ENCODE data around the gene CHSY1.
"Not testable (repeated sequence)": the region's sequence is repeated elsewhere in the genome, so short reads cannot be mapped to it uniquely, and the experiment has no call there.

Gene CHSY1

DNA sequence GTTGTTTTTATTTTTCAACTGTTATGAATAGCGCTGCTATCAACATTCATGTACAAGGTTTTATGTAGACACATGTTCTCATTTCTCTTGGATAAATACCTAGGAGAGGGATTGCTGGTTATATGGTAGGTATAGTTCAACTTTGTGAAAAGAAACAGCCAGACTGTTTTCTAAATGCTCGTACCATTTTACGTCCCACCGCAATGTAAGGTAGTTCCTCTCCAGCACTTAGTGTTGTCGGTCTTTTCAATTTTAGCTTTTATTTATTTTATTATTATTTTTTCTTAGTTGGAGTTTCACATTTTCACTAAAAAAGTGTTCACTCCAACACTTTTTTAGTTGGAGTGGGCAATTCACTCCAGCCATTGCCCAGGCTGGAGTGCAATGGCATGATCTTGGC is 117.1 kb downstream of the CHSY1 start:
- no peak for DNase-seq (ENCODE audit: low spot score)

DNA sequence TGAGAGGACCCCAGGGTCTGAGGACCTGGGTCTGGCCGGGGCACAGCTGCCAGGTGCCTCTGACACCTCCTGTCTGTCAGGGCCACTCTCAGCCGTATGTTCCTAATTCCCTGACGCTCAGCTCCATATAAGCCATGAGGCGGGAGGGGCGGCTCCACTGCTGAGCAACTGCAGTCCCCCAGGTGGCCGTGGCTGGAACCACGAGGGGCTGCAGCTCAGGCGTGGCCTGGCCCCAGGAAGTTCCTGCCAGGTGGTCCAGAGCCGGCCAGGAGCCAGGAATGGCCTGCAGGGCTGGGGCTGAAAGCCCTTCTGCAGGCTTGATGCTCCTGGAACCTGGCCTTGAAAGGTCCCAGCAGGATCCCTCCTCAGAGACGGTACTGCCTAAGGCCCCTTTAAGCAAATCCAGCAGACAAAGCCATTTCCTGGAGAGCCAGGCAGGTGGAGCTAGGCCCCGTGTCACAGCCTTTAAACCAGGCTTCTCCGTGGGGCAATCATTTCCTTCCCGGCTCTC is 118.0 kb downstream of the CHSY1 start:
- DNase-seq (ENCODE audit: low spot score) = no peak

GRCh38 chr15:101133181-101133460 is 118.7 kb downstream of the CHSY1 start:
- no peak for DNase-seq (ENCODE audit: low spot score)

DNA sequence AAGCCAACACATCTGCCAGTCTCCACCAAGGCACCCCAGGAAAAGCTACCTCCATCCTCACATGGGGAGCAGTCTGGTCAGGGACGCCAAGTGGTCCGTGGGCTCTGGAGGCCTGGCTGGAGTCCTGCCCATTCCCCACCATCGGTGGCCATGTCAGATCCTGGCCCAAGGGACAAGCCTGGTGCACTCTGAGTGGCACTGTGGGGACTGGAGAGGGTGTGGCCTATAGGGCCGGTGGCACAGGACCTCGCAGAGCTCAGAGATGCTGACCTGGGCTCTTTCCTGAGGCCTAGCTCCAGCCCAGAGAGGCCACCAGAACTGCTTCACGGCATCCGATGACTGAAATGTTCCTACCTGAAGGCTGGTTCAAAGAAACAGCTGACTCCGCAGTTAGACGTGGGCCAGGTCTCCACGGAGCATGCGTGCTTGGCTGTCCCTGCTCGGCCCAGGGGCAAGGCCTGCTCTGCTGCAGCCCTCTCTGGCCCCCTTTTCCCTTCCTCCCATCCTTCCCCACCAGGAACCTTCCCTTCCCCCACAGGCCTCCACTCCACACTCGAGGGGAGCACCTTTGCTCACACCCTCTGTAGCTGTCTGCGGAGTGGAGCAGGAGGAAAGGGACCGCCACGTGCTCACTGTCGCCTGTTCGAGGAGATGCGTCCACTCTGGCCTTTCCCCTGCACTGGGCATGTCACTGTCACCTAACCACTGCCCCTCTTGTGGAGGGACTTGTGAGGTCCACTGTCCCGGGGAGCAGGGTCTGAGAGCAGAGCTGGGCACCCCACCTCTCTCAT is 119.3 kb downstream of the CHSY1 start:
- DNase-seq (ENCODE audit: low spot score) = no peak

GRCh38 chr15:101131489-101132389 is 120.1 kb downstream of the CHSY1 start:
- DNase-seq (ENCODE audit: low spot score) = no peak

DNA sequence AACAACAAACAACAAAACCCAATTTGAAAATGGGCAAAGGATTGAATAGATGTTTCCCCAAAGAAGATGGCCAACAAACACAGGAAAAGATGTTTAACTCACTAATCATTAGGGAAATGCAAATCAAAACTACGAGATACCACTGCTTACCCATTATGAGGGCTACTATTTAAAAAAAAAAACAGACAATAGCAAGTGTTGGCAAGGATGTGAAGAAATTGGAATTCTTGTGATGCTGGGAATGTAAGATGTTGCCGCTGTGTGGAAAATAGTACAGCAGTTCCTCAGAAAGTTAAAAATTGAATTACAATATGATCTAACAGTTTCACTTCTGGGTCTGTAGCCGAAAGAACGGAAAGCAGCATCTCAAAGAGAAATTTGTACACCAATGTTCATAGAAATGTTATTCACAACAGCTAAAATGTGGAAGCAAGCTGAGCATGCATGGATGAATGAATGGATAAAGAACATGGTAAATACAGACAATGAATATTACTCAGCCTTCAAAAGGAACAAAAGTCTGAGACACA is 121.9 kb downstream of the CHSY1 start:
- DNase-seq (ENCODE audit: low spot score) = no peak

GRCh38 chr15:101128221-101129015 is 123.4 kb downstream of the CHSY1 start:
- peak; percentile 79 for DNase-seq (ENCODE audit: low spot score)

GRCh38 chr15:101127506-101128076 is 124.3 kb downstream of the CHSY1 start:
- peak; percentile 61 for DNase-seq (ENCODE audit: low spot score)

- DNase-seq (ENCODE audit: low spot score) = no peak
These were observed 125.0 kb downstream of the CHSY1 start for GRCh38 chr15:101126618-101127505.

DNA sequence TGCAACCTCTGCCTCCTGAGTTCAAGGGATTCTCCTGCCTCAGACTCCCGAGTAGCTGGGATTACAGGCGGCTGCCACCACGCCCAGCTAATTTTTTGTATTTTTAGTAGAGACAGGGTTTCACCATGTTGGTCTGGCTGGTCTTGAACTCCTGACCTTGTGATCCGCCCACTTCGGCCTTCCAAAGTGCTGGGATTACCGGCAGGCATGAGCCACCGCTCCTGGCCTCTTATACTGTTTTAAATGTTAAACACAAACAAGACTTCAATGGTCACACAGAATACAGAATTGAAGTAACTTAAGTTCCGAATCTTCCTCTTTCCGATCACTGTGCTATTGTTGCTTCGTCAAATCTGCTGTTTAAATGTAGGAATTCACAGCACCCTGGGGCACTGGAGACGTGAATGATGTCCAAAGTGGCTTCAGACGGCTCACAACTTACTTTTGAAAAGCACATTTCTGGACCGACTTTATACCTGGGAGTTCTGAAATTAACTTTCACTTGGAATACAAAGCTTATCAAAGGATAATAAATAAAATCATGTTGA is 125.9 kb downstream of the CHSY1 start:
- DNase-seq (ENCODE audit: low spot score) = not testable (repeated sequence)

Measured in RKO (cell line).